ENCODE data around the gene PDK3.

The PDK3 gene

GRCh38 chrX:24483596-24483995, 18.5 kb downstream of the PDK3 start:
- DNase-seq, result no peak

- no peak for DNase-seq
Measured at GRCh38 chrX:24485323-24485722, 20.2 kb downstream of the PDK3 start.

GRCh38 chrX:24485976-24486680, 21.0 kb downstream of the PDK3 start:
- no peak for DNase-seq

GRCh38 chrX:24487571-24487970, 22.5 kb downstream of the PDK3 start:
- DNase-seq, result no peak

GRCh38 chrX:24491741-24492140, 26.7 kb downstream of the PDK3 start:
- DNase-seq, result no peak

GRCh38 chrX:24493740-24494581, 28.9 kb downstream of the PDK3 start:
- DNase-seq, result no peak

DNA sequence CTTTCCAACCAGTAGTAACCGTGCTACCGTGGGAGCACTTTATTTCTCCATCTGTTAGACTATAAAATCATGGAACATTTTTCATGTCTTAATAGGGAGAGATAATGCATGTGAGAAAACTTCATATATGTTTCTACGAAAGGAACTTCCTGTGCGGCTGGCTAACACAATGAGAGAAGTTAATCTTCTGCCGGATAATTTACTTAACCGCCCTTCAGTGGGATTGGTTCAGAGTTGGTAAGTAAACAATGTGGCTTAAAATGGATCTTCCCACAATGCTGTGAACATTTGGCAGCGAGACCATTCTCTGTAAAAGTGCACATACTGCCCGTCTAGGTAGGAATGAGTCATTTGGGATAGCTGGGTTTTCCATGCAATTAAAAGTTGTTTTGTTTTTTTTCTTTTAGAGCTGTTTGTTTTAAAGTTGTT, 29.6 kb downstream of the PDK3 start:
- DNase-seq, result no peak

DNA sequence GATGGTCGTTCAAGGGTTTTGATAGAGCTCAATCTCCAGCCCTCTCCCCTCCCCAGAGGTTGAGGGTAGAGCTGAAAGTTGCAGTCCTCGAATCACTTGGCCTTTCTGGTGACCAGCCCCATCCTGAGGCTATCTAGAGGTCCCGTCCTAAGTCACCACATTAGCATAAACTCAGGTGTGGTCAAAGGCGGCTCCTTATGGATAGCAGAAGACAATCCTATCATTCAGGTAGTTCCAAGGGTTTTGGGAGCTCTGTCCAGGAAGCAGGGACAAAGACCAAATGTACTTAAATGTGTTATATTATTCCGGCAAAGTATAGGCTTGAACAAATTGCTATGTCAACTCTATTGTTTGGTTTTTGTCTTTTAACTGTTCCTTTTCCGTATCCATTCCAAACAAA, 30.6 kb downstream of the PDK3 start:
- no peak for DNase-seq

DNA sequence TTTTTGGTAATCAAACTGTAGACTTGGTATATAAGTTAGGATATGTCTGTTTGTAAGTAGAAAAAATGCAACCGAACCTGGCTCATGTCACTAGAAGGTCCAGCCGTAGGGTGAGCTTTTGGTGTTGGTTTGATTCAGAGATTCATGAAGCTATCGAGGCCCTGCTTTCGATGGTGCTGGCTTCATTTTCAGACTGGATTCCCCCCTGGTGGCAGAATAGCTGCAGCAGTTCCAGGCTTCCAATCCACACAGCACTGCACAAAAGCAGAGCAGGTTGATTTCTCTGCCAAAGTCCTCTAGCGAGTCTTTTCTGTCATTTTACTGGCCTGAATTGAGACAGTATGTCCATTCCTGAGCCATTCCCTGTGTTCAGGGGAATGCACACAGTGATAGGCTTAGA, 33.1 kb downstream of the PDK3 start:
- peak; percentile 5 for DNase-seq

GRCh38 chrX:24498975-24499374, 33.9 kb downstream of the PDK3 start:
- no peak for DNase-seq

DNA sequence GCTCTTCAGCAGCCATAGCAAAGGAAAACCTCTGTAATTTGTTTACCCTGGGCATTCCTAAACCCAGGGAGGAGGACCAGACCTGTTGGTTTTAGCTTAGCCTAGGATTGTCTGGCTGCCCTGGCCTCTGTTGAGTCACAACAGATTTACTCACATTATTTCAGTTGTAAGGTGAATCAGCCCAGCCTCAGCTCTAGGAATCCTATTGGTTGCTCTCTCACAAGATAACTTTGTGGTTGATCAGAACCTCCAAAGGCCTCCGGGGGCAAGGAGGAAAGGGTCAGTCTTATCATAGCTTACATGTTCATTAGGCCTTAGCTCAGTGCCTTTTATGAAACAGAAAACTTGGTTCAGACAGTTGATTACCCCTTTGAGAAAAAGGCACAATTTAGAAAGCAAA, 41.0 kb downstream of the PDK3 start:
- no peak for DNase-seq

- no peak for DNase-seq
Measured at GRCh38 chrX:24508375-24508774, 43.3 kb downstream of the PDK3 start.

DNA sequence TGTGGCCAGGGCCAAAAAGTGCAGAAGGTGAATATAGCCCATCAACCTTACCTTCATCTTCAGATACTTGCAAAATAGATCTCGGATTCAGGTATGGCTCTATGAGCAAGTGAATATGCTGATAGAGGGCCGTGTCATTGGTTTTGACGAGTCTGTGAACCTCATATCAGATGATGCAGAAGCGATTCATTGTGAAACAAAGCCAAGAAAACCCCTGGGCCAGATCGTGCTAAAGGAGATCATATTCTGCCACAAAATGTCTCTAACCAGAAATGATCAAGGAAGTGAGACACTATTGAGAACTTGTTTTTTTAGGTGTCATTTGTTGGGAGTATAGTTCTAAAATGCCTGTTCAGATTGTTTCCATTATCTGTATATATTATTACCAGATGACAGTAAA, 48.3 kb downstream of the PDK3 start:
- DNase-seq, result no peak

- DNase-seq, result no peak
Measured at GRCh38 chrX:24515447-24515846, 50.4 kb downstream of the PDK3 start.

DNA sequence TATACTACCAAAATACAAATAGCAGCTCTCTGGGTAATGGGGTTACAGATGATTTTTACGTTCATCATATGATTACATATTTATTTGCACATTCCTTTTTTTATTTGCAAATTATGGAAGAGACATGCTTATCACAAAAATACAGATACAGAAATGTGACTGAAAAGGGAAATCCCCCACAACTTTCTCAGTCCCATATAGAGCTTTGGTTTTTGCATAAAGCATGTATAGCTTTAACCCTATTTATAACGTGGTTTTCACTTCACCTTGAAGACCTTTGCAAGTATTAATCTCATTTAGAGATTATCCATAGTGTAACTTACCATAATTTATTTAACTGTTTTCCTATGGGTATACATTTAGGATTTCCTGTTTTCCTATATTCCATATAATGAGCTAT, 55.4 kb downstream of the PDK3 start:
- DNase-seq, result no peak

- no peak for DNase-seq
Measured at GRCh38 chrX:24525455-24525854, 60.4 kb downstream of the PDK3 start.

GRCh38 chrX:24526616-24527015, 61.5 kb downstream of the PDK3 start:
- DNase-seq, result no peak

GRCh38 chrX:24528605-24529004, 63.5 kb downstream of the PDK3 start:
- no peak for DNase-seq

GRCh38 chrX:24536551-24536950, 71.5 kb downstream of the PDK3 start:
- no peak for DNase-seq

DNA sequence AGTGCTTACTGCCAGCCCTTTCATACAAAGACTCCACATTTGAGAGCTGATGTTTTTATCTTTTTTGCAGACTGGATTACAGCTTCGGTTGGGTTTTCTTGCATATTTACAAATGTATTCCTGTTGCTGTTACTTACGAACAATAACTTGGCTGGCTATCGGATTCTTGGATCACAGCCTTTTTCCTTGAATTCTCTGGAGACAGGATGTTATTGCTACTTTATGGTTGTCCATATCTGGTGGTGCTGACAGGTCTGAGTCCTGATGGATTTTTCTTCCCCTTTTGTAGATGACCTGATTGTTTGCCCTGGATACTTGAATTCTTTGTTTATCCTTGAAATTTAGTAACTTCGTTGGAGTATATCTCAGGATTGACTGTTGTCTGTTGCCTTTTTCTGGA, 77.7 kb downstream of the PDK3 start:
- no peak for DNase-seq

GRCh38 chrX:24547961-24548360, 82.9 kb downstream of the PDK3 start:
- no peak for DNase-seq

DNA sequence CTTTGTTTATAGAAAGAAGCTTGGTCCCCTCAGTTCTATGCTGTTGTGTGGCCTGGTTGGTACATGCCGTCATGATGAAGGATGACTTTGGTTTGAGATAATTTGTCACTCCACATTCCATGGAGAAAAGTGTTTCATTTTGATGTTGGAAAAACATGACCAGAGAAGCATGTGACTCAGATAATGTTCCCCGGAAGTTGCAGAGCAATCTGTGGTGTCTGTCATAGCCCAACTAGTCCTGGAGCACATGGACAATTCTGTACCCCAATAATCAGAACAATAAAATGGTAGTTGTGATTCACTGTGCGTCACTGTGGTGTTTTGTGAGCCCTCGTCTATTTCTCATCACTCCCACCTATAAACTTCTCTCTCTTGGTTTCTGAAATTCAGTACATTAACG, 85.1 kb downstream of the PDK3 start:
- DNase-seq, result no peak

DNA sequence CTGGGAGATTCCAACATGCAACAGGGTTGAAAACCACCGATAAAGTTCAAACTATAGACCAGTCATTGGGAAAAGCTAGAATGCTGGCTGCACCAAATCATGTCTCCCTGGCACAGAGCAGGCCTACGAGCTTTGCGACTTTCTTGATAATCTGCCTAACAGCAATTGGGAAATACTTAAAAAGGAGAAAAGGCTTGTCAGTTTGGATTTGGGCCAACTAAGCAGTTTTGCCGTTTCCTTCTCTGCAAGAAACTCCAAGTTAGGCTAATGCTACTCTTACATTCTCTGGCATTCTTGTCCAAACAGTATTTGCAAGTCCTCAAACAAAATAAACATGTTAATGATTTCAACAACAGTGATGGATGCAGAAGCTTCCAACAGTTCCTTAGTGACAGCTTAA, 87.9 kb downstream of the PDK3 start:
- DNase-seq, result no peak

DNA sequence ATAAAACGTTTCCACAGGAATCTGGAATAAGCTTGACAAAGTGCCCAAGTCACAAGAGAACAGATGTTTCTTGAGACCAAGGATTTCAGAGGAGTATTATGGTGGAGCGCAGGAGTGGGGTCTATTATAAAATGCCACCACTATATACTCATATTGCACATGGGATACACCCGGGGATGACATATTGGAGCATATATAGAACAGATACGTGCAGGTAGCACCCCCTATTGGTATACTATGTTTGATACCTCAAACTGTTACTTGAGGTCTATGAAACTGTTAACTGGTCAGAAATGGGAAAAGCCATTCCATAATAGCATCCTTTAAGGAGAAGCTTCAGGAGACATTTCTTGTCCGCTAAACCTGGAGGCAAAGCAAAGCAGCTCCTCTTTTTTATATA, 96.0 kb downstream of the PDK3 start:
- no peak for DNase-seq
